SK-N-SH (cell line): ENCODE data around the gene PSMD2. TPM values are rescaled to one million over a fixed set of nuclear protein-coding genes. Genes with fewer than 3 reads are reported as not detected.

ENCODE experiments used
- CTCF ChIA-PET: fragments of 300-600, 350-600 bp; formaldehyde crosslinking; extraction: SDS; loops from one replicate; lab custom pipeline; 2021; lab: Yijun Ruan, JAX
- POLR2A ChIA-PET: fragments of 350-600 bp; sonication (Branson Sonifier 250); formaldehyde crosslinking; extraction: SDS; loops from one replicate; lab custom pipeline; 2020; ENCODE audit warnings: antibody characterized with exemption, inconsistent platforms; lab: Yijun Ruan, JAX
- DNase-seq: peaks from one replicate; pipeline ENCODE4 v3.0.0; 2012
- H2AFZ ChIP-seq: fragments of 200-600 bp; sonication (generic); 2 replicates; pipeline ENCODE4 v1.8.1; 2016; ENCODE audit warnings: antibody characterized with exemption, mild to moderate bottlenecking, low read depth
- H3F3A ChIP-seq: fragments of 200-600 bp; sonication (generic); replicated peaks from 2 replicates; pipeline ENCODE3; 2016; ENCODE audit warnings: antibody characterized with exemption, mild to moderate bottlenecking; ENCODE audit not compliant: insufficient read depth
- H3K27ac ChIP-seq, 2 experiments: fragments of 200-500 bp in 1 of 2; fragments of 200-600 bp in 1 of 2; sonication (Bioruptor generic) in 1 of 2; sonication (generic), shearing (Covaris generic) in 1 of 2; 2 replicates each; pipeline versions ENCODE4 v1.5.1 to v1.6.1; 2014 to 2016; ENCODE audit warnings: low read depth in 2 of 2, inconsistent platforms in 1 of 2, low read length in 1 of 2, mild to moderate bottlenecking in 1 of 2, mixed read lengths in 1 of 2
- H3K27me3 ChIP-seq: fragments of 200-600 bp; sonication (generic), shearing (Covaris generic); 2 replicates; pipeline ENCODE4 v1.6.1; 2016; ENCODE audit warnings: mixed run types; ENCODE audit not compliant: insufficient read depth
- H3K36me3 ChIP-seq, 2 experiments: fragments of 200-500 bp in 1 of 2; fragments of 200-600 bp in 1 of 2; sonication (Bioruptor generic) in 1 of 2; sonication (generic) in 1 of 2; replicated peaks in 1 of 2; 2 replicates each; pipeline versions ENCODE3 to v1.5.1; 2014 to 2016; ENCODE audit warnings: low read length in 1 of 2, mild to moderate bottlenecking in 1 of 2; ENCODE audit not compliant: insufficient read depth in 2 of 2, control insufficient read depth in 1 of 2
- H3K4me1 ChIP-seq, 2 experiments: fragments of 200-500 bp in 1 of 2; fragments of 200-600 bp in 1 of 2; sonication (Bioruptor generic) in 1 of 2; sonication (generic), shearing (Covaris generic) in 1 of 2; 2 replicates each; pipeline versions ENCODE4 v1.5.1 to v1.6.1; 2014 to 2016; ENCODE audit warnings: low read depth in 1 of 2, low read length in 1 of 2, mixed run types in 1 of 2; ENCODE audit not compliant: insufficient read depth in 2 of 2, control insufficient read depth in 1 of 2
- H3K4me2 ChIP-seq: fragments of 200-600 bp; sonication (generic), shearing (Covaris generic); 2 replicates; pipeline ENCODE4 v1.6.1; 2017; ENCODE audit warnings: mixed run types
- H3K4me3 ChIP-seq, 2 experiments: fragments of 200-500 bp in 1 of 2; fragments of 200-600 bp in 1 of 2; sonication (Bioruptor generic) in 1 of 2; sonication (generic), shearing (Covaris generic) in 1 of 2; 2 replicates each; pipeline versions ENCODE4 v1.5.1 to v1.8.1; 2014 to 2016; ENCODE audit warnings: low read depth in 2 of 2, inconsistent platforms in 1 of 2, low read length in 1 of 2, mild to moderate bottlenecking in 1 of 2, mixed read lengths in 1 of 2, moderate library complexity in 1 of 2
- H3K79me2 ChIP-seq: fragments of 200-600 bp; sonication (generic); 2 replicates; pipeline ENCODE4 v1.8.1; 2017; ENCODE audit warnings: mild to moderate bottlenecking; ENCODE audit not compliant: insufficient read depth
- H3K9ac ChIP-seq: fragments of 200-600 bp; sonication (generic); 2 replicates; pipeline ENCODE4 v1.6.1; 2017; ENCODE audit warnings: mixed run types
- H3K9me2 ChIP-seq: fragments of 200-600 bp; sonication (generic); 2 replicates; pipeline ENCODE4 v1.6.1; 2017; ENCODE audit warnings: mixed run types
- H3K9me3 ChIP-seq: fragments of 200-600 bp; sonication (generic); 2 replicates; pipeline ENCODE4 v1.6.1; 2017; ENCODE audit warnings: mixed run types, mild to moderate bottlenecking, moderate library complexity
- H4K20me1 ChIP-seq: fragments of 200-600 bp; sonication (generic); 2 replicates; pipeline ENCODE4 v1.6.1; 2017; ENCODE audit warnings: mild to moderate bottlenecking, mixed run types; ENCODE audit not compliant: insufficient read depth
- EP300 ChIP-seq, 2 experiments: IDR thresholded peaks; 2 replicates each; pipeline versions ENCODE4 v1.4.0 to v1.6.1; 2012; ENCODE audit warnings: borderline replicate concordance in 1 of 2, low read depth in 1 of 2, low read length in 1 of 2
- FOXJ3 ChIP-seq: sonication (generic); formaldehyde crosslinking; IDR thresholded peaks from 2 replicates; pipeline ENCODE4 v1.5.1; 2020; ENCODE audit warnings: mild to moderate bottlenecking, missing genetic modification reagents
- GATA2 ChIP-seq: sonication (generic); formaldehyde crosslinking; IDR thresholded peaks from 2 replicates; pipeline ENCODE4 v1.5.0; 2020; ENCODE audit warnings: mild to moderate bottlenecking, missing genetic modification reagents
- JUND ChIP-seq: IDR thresholded peaks from 2 replicates; pipeline ENCODE4 v1.4.0; 2012
- MXI1 ChIP-seq: IDR thresholded peaks from 2 replicates; pipeline ENCODE4 v1.6.1; 2012; ENCODE audit warnings: mild to moderate bottlenecking, low read depth, low read length, improper control_type of control experiment
- NRF1 ChIP-seq: IDR thresholded peaks from 2 replicates; pipeline ENCODE4 v1.6.1; 2012; ENCODE audit warnings: low read depth, mild to moderate bottlenecking, low read length
- RAD21 ChIP-seq: IDR thresholded peaks from 2 replicates; pipeline ENCODE4 v1.6.1; 2012; ENCODE audit warnings: mild to moderate bottlenecking, low read length
- REST ChIP-seq: IDR thresholded peaks from 2 replicates; pipeline ENCODE4 v1.6.1; 2012; ENCODE audit warnings: mild to moderate bottlenecking, low read depth, low read length, moderate library complexity
- RFX5 ChIP-seq: IDR thresholded peaks from 2 replicates; pipeline ENCODE4 v1.6.1; 2012; ENCODE audit warnings: mild to moderate bottlenecking, improper control_type of control experiment, low read length
- TCF12 ChIP-seq: IDR thresholded peaks from 2 replicates; pipeline ENCODE4 v1.4.0; 2012
- WGBS: methylation state at CpG from one replicate; pipeline ENCODE4 v1.1.6; 2017; ENCODE audit warnings: low lambda C conversion rate; 5-methylcytosine and 5-hydroxymethylcytosine counted together
- polyA plus RNA-seq, 3 experiments: library from polyadenylated mRNA; depleted of rRNA; stranded (reverse); fragments of >200 nt; gene quantifications; 2 replicates each; pipeline ENCODE4 v1.2.3, GENCODE V29; 2012
- TF ChIP-seq, protein P1 (sequence below): IDR thresholded peaks from 2 replicates; pipeline ENCODE4 v1.4.0; 2012; ENCODE audit warnings: low read depth, borderline replicate concordance
- TF ChIP-seq, protein P2 (sequence below): fragments of 200-600 bp; sonication (generic); IDR thresholded peaks from 2 replicates; pipeline ENCODE4 v1.6.1; 2017; ENCODE audit warnings: antibody characterized with exemption, mild to moderate bottlenecking, moderate library complexity
- TF ChIP-seq, protein P3 (sequence below): fragments of 150-350 bp; IDR thresholded peaks from 2 replicates; pipeline ENCODE4 v1.6.1; 2017; ENCODE audit warnings: antibody characterized with exemption, low read length, low read depth, borderline replicate concordance

PSMD2 gene
- polyA plus RNA-seq, 1 of the 3 experiments (the other 2 are of a cell fraction), result 328 TPM

- no peak for TF ChIP-seq TCF12
- TF ChIP-seq JUND, result no peak
- TF ChIP-seq, protein P1, sequence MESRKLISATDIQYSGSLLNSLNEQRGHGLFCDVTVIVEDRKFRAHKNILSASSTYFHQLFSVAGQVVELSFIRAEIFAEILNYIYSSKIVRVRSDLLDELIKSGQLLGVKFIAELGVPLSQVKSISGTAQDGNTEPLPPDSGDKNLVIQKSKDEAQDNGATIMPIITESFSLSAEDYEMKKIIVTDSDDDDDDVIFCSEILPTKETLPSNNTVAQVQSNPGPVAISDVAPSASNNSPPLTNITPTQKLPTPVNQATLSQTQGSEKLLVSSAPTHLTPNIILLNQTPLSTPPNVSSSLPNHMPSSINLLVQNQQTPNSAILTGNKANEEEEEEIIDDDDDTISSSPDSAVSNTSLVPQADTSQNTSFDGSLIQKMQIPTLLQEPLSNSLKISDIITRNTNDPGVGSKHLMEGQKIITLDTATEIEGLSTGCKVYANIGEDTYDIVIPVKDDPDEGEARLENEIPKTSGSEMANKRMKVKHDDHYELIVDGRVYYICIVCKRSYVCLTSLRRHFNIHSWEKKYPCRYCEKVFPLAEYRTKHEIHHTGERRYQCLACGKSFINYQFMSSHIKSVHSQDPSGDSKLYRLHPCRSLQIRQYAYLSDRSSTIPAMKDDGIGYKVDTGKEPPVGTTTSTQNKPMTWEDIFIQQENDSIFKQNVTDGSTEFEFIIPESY, result no peak
- no peak for TF ChIP-seq RAD21
- no peak for TF ChIP-seq FOXJ3 (CRISPR knock-in tag)
- no peak for TF ChIP-seq RFX5
- TF ChIP-seq, protein P2, sequence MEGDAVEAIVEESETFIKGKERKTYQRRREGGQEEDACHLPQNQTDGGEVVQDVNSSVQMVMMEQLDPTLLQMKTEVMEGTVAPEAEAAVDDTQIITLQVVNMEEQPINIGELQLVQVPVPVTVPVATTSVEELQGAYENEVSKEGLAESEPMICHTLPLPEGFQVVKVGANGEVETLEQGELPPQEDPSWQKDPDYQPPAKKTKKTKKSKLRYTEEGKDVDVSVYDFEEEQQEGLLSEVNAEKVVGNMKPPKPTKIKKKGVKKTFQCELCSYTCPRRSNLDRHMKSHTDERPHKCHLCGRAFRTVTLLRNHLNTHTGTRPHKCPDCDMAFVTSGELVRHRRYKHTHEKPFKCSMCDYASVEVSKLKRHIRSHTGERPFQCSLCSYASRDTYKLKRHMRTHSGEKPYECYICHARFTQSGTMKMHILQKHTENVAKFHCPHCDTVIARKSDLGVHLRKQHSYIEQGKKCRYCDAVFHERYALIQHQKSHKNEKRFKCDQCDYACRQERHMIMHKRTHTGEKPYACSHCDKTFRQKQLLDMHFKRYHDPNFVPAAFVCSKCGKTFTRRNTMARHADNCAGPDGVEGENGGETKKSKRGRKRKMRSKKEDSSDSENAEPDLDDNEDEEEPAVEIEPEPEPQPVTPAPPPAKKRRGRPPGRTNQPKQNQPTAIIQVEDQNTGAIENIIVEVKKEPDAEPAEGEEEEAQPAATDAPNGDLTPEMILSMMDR, result no peak
- no peak for TF ChIP-seq EP300 (IDR thresholded peaks at IDR 0.05; ENCODE audit: borderline replicate concordance in 1 of 2, low read depth in 1 of 2, low read length in 1 of 2)
- no peak for TF ChIP-seq GATA2 (CRISPR knock-in tag)
- TF ChIP-seq, protein P3, sequence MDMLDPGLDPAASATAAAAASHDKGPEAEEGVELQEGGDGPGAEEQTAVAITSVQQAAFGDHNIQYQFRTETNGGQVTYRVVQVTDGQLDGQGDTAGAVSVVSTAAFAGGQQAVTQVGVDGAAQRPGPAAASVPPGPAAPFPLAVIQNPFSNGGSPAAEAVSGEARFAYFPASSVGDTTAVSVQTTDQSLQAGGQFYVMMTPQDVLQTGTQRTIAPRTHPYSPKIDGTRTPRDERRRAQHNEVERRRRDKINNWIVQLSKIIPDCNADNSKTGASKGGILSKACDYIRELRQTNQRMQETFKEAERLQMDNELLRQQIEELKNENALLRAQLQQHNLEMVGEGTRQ, result no peak
- TF ChIP-seq MXI1, result no peak
- no peak for TF ChIP-seq NRF1
- TF ChIP-seq REST, result no peak
- H3K27ac ChIP-seq, result no peak overlapping the region; a peak in 1 of 4 replicates
- no peak overlapping the region for H3K4me3 ChIP-seq
- ChIA-PET POLR2A (interaction anchor here (2.9 kb wide), 1 partner anchor 14 kb away, joined by 19 read pairs; the partner anchor contains the start of gene FAM131A), CTCF (interaction anchor here (1.0 to 5.3 kb wide), 8 partner anchors 7 to 118 kb away, joined by 3 to 63 read pairs (median 4); partner anchors contain the start of genes EEF1AKMT4 and FAM131A)
- no peak overlapping the region for H3K9ac ChIP-seq
- H3K36me3 ChIP-seq, result peaks cover 3 to 34% of the 10 kb centered on the region in 2 experiments
- WGBS, result 67% methylated on average over 9 of the region's 9 CpGs
- H3K4me1 ChIP-seq, result peaks cover 0 to 18% of the 10 kb centered on the region in 2 experiments; a peak in 1 of 4 replicates
- H3K4me2 ChIP-seq, result no peak overlapping the region
- no peaks in the 10 kb centered on the region for H3F3A ChIP-seq
- H2AFZ ChIP-seq, result no peak overlapping the region
- no peaks in the 10 kb centered on the region for H4K20me1 ChIP-seq
- H3K9me2 ChIP-seq, result no peaks in the 10 kb centered on the region
- DNase-seq, result no peak
- H3K27me3 ChIP-seq, result no peaks in the 10 kb centered on the region
- no peaks in the 10 kb centered on the region for H3K79me2 ChIP-seq
- no peaks in the 10 kb centered on the region for H3K9me3 ChIP-seq
Observed at GRCh38 chr3:184351511-184352148, 52.6 kb downstream of the PSMD2 start.
